Measurements from ENCODE around the gene TMEM140. TPM values are rescaled to one million over a fixed set of nuclear protein-coding genes. Genes with fewer than 3 reads are reported as not detected.

Gene TMEM140
- total and polyA plus RNA-seq, 9 of the 15 experiments (the other 6 are each of a cell fraction or from before 2014, with no cell fraction given), result 0.03 to 0.82 (median 0.23) TPM

DNA sequence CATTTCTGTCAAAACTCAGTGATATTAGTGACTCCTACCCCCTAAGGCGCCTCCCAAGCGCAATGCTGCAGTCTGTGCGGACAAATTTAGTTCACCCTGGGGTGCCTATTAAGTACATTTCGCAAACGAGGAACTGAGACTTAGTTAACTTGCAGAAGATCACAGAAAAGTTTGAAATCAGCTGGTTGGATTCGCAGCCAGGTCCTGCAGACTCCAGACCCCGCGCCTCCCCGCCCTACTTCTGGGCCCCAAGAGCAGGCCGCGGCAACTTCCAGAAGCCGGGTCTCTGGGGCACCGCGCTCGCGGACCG lies 22.0 kb downstream of the TMEM140 start (continued):
- TF ChIP-seq, protein P1, sequence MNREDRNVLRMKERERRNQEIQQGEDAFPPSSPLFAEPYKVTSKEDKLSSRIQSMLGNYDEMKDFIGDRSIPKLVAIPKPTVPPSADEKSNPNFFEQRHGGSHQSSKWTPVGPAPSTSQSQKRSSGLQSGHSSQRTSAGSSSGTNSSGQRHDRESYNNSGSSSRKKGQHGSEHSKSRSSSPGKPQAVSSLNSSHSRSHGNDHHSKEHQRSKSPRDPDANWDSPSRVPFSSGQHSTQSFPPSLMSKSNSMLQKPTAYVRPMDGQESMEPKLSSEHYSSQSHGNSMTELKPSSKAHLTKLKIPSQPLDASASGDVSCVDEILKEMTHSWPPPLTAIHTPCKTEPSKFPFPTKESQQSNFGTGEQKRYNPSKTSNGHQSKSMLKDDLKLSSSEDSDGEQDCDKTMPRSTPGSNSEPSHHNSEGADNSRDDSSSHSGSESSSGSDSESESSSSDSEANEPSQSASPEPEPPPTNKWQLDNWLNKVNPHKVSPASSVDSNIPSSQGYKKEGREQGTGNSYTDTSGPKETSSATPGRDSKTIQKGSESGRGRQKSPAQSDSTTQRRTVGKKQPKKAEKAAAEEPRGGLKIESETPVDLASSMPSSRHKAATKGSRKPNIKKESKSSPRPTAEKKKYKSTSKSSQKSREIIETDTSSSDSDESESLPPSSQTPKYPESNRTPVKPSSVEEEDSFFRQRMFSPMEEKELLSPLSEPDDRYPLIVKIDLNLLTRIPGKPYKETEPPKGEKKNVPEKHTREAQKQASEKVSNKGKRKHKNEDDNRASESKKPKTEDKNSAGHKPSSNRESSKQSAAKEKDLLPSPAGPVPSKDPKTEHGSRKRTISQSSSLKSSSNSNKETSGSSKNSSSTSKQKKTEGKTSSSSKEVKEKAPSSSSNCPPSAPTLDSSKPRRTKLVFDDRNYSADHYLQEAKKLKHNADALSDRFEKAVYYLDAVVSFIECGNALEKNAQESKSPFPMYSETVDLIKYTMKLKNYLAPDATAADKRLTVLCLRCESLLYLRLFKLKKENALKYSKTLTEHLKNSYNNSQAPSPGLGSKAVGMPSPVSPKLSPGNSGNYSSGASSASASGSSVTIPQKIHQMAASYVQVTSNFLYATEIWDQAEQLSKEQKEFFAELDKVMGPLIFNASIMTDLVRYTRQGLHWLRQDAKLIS (CRISPR knock-in tag; IDR thresholded peaks at IDR 0.05), result peak; percentile 54; the same call in 1 of the 2 replicates

DNA sequence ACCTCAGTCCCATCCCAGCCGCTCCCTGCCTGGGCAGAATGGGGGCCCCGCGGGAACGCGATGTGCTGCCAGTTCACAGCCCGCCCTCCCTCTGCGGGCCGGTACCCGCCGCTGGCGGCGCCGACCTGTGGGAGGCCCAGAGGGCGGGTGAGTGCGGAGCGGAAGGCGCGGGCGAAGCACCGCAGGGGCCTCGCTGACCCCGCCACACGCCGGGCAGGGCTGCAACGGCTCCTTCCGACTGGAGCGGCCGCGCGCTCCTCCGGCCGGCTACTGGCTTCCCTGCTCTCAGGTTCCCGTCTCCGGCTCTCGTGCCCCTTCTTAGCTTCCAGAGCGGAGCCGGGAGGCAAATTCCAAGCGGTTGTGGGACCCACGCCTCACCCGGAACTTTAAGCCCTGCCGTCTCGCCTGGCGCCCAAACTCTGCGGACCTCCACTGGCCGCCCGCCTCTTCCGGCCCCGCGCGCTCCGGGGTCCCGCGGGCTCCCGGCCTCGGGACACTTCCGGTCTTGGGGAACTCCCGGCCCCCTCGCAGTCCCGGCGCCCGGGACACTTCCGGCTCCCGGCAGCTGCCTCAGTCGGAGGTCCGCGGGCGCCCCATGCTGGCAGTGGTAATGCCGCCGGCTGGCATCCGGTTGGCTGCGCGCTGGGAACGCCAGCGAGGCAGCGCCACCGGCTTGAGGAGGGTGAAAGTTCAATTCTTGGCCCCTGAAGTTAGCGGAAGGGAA lies 22.6 kb downstream of the TMEM140 start, which contains the start of gene CYREN:
TSS of gene CYREN (minus strand) at position 434 of the 724 bp plus-strand sequence. CDS start 1,785 bp downstream, outside the sequence.
- POLR2A ChIA-PET, result interaction anchor here (0.5 to 1.8 kb wide), 17 partner anchors 9 to 551 kb away, joined by 3 to 11 read pairs (median 3); partner anchors contain the start of genes BPGM and TMEM140
- Histone ChIP-seq H3K27ac (ENCODE audit: extremely low read depth, low read depth, low read length) (peak within 1 kb of the TSS; percentile 95), H4K20me1 (replicated peaks; ENCODE audit: control insufficient read depth, insufficient read depth, low read length) (0 out of 2 replicates have a peak, but pooled peaks cover 5% of the 10 kb centered on the region), H3K79me2 (ENCODE audit: control insufficient read depth, insufficient read depth, low read length) (peaks cover 33% of the 10 kb centered on the region), H3K9ac (ENCODE audit: insufficient read depth in 1 of 2, low read depth in 2 of 2, low read length in 2 of 2) (peak within 1 kb of the TSS; percentile 96 to 100), H3K4me1 (replicated peaks in 1 of 2; ENCODE audit: control insufficient read depth in 2 of 2, insufficient read depth in 2 of 2, low read length in 2 of 2) (peaks cover 15 to 30% of the 10 kb centered on the region in 2 experiments; a peak in 4 of 5 replicates), H3K27me3 (ENCODE audit: control insufficient read depth in 2 of 2, insufficient read depth in 2 of 2, low read length in 2 of 2) (no peaks in the 10 kb centered on the region), H3K9me3 (replicated peaks; ENCODE audit: control insufficient read depth, insufficient read depth, low read depth, low read length) (0 out of 2 replicates have a peak, but pooled peaks cover 2% of the 10 kb centered on the region), H3K36me3 (ENCODE audit: control insufficient read depth, insufficient read depth, low read length) (peaks cover 35% of the 10 kb centered on the region), H3K9me1 (ENCODE audit: control insufficient read depth, insufficient read depth, low read length) (no peaks in the 10 kb centered on the region), H3K4me3 (peak within 1 kb of the TSS; percentile 83), H3K4me2 (ENCODE audit: insufficient read depth, low read length) (peak within 1 kb of the TSS; percentile 88), H2AFZ (ENCODE audit: low read depth, low read length) (peak within 1 kb of the TSS; percentile 93)
- peak; percentile 97 to 98 (median 98) for DNase-seq (ENCODE audit: extremely low read depth in 1 of 4, low spot score in 3 of 4)
- no TSS peak for BruUV-seq (replicated peaks)
- in situ Hi-C loops (cut with MboI) (no loop called here), intact Hi-C loops (cut with micrococcal nuclease) (loop anchor here (1.0 to 10.0 kb wide), 5 partner anchors 216 to 538 kb away; partner anchors contain the start of gene BPGM)
- no peak for FAIRE-seq
- CTCF ChIA-PET (ENCODE audit: low intra/inter-chr PET ratio), result interaction anchor here (0.6 to 0.7 kb wide), 4 partner anchors 24 to 538 kb away, joined by 3 to 5 read pairs (median 4); no protein-coding TSS in a partner anchor
- under 1% methylated on average over 76 of the region's 77 CpGs for WGBS (ENCODE audit: insufficient coverage, low coverage, missing lambda C conversion rate)
- ATAC-seq, result peak; percentile 95
- peak; percentile 92; the same call in 1 of the 2 replicates for TF ChIP-seq TARDBP (IDR thresholded peaks at IDR 0.05)
- TF ChIP-seq TEAD1 (CRISPR knock-in tag; IDR thresholded peaks at IDR 0.05), result peak; percentile 22 to 98; a peak in 3 of 4 replicates
- peak; percentile 90 for TF ChIP-seq PHF21A (IDR thresholded peaks at IDR 0.05; ENCODE audit: borderline replicate concordance, low read depth)
- TF ChIP-seq SMARCC2 (IDR thresholded peaks at IDR 0.05; ENCODE audit: low read depth), result no peak
- TF ChIP-seq, protein P2, sequence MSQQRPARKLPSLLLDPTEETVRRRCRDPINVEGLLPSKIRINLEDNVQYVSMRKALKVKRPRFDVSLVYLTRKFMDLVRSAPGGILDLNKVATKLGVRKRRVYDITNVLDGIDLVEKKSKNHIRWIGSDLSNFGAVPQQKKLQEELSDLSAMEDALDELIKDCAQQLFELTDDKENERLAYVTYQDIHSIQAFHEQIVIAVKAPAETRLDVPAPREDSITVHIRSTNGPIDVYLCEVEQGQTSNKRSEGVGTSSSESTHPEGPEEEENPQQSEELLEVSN (IDR thresholded peaks at IDR 0.05; ENCODE audit: borderline replicate concordance in 1 of 2, extremely low read depth in 1 of 2, insufficient read depth in 1 of 2, insufficient read length in 1 of 2, low read depth in 1 of 2, low read length in 1 of 2, poor library complexity in 1 of 2, severe bottlenecking in 1 of 2), result peak; percentile 43 to 75
- TF ChIP-seq TAF15 (IDR thresholded peaks at IDR 0.05; ENCODE audit: low read depth, low read length), result no peak
- peak; percentile 61; the same call in 1 of the 2 replicates for TF ChIP-seq MTA1 (IDR thresholded peaks at IDR 0.05; ENCODE audit: borderline replicate concordance)
- peak in 1 of 2 experiments; percentile 99; a peak in 2 of 4 replicates for TF ChIP-seq TRIM24 (IDR thresholded peaks at IDR 0.05)
- TF ChIP-seq KAT8 (IDR thresholded peaks at IDR 0.05; ENCODE audit: low read depth), result peak; percentile 25; the same call in 1 of the 2 replicates

All from K562 (cell line).